Thyroid gland (tissue), 4 donors: Measurements from ENCODE around the gene RASGRF1. TPM values are rescaled to one million over a fixed set of nuclear protein-coding genes. Genes with fewer than 3 reads are reported as not detected.

Experiments
- DNase-seq, 2 donors: peaks; one replicate each; pipeline ENCODE4 v3.0.0-alpha.2; 2019
- H3K27ac ChIP-seq, 3 donors: fragments of 200-600 bp; sonication (generic); 1 replicate in 2 of 3; 2 replicates in 1 of 3; pipeline ENCODE4 v1.5.1; 2016 to 2019; ENCODE audit warnings: mild to moderate bottlenecking in 1 of 3, moderate library complexity in 1 of 3
- H3K27me3 ChIP-seq: fragments of 200-600 bp; sonication (generic); one replicate; pipeline ENCODE4 v1.5.1; 2019
- H3K36me3 ChIP-seq, 2 donors: fragments of 200-600 bp; sonication (generic); one replicate each; pipeline ENCODE4 v1.5.1; 2016 to 2019
- H3K4me1 ChIP-seq, 2 donors: fragments of 200-600 bp; sonication (generic); one replicate each; pipeline ENCODE4 v1.5.1; 2017 to 2019
- H3K4me3 ChIP-seq, 3 donors: fragments of 200-600 bp; sonication (generic); replicated peaks in 1 of 3; 1 replicate in 2 of 3; 2 replicates in 1 of 3; pipeline ENCODE4 v1.5.1; 2016; ENCODE audit warnings: mild to moderate bottlenecking in 1 of 3
- H3K9me3 ChIP-seq: fragments of 200-600 bp; sonication (generic); one replicate; pipeline ENCODE4 v1.5.1; 2017
- CTCF ChIP-seq, 6 experiments: fragments of 200-600 bp in 3 of 6; fragments of 450-650 bp in 3 of 6; sonication (generic) in 3 of 6; IDR thresholded peaks; one replicate each; pipeline ENCODE4 v1.5.1; 2016 to 2019; ENCODE audit warnings: antibody characterized with exemption in 6 of 6, mild to moderate bottlenecking in 2 of 6, inconsistent platforms in 1 of 6, moderate library complexity in 1 of 6
- POLR2A ChIP-seq, 2 donors: fragments of 450-650 bp; IDR thresholded peaks; one replicate each; pipeline ENCODE4 v1.6.1; 2017; ENCODE audit warnings: antibody characterized with exemption in 2 of 2, mild to moderate bottlenecking in 2 of 2, moderate library complexity in 1 of 2
- WGBS, 2 donors: methylation state at CpG; one replicate each; pipeline ENCODE4 v1.1.5; 2017; 5-methylcytosine and 5-hydroxymethylcytosine counted together
- intact Hi-C: fragments of 100-400 bp; cut with DNase I; formaldehyde crosslinking; loops from one replicate; pipeline ENCODE4 v1.15.1; 2023
- total RNA-seq, 4 donors: library from RNA; depleted of rRNA; stranded (reverse); fragments of >200 nt; gene quantifications; one replicate each; pipeline ENCODE4 v1.2.3, GENCODE V29; 2016

RASGRF1 gene
- total RNA-seq, 4 donors from 2014 or later = 0.40 TPM; not detected in 3

DNA sequence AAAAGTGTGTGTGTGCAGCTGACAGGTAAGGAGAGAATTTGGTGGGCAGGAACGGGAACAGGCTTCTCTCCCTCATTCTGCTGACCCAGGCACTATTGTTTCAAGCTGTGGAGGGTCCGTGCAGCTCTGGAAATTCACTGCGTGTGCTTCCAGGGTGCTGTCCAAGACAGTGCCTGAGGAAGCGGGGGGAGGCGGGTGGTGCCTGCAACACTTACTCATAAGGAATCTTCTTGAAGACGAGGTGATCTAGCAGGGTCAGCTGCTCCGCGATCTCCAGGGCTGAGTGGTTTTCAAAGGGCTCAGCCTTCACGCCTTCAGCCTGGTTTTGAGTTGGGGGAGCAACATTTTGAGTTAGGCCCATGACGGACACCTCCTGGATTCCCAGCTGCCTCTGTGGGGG, 99.1 kb downstream of the RASGRF1 start:
- no peaks in the 10 kb centered on the region for H3K9me3 ChIP-seq
- H3K4me1 ChIP-seq = peaks cover 0 to 9% of the 10 kb centered on the region in 2 donors
- no peak overlapping the region for H3K27ac ChIP-seq
- no peaks in the 10 kb centered on the region for H3K27me3 ChIP-seq
- intact Hi-C loops = no loop called here
- no peak for DNase-seq
- TF ChIP-seq CTCF (IDR thresholded peaks at IDR 0.05) (no peak), POLR2A (IDR thresholded peaks at IDR 0.05) (no peak)
- no peaks in the 10 kb centered on the region for H3K36me3 ChIP-seq
- WGBS, 2 donors = 74 to 75% methylated on average over 7 to 10 of the region's 10 CpGs
- no peak overlapping the region for H3K4me3 ChIP-seq

- WGBS, 2 donors = 65 to 84% methylated on average over 1 of the region's 1 CpG
- Histone ChIP-seq H3K27ac (no peak overlapping the region), H3K4me3 (no peak overlapping the region), H3K27me3 (no peaks in the 10 kb centered on the region), H3K36me3 (no peaks in the 10 kb centered on the region), H3K4me1 (peaks cover 0 to 9% of the 10 kb centered on the region in 2 donors), H3K9me3 (no peaks in the 10 kb centered on the region)
- TF ChIP-seq POLR2A (IDR thresholded peaks at IDR 0.05) = no peak
- no peak for TF ChIP-seq CTCF (IDR thresholded peaks at IDR 0.05)
- intact Hi-C loops = no loop called here
- DNase-seq = no peak
Measured at GRCh38 chr15:78990278-78990677, 100.3 kb downstream of the RASGRF1 start.

DNA sequence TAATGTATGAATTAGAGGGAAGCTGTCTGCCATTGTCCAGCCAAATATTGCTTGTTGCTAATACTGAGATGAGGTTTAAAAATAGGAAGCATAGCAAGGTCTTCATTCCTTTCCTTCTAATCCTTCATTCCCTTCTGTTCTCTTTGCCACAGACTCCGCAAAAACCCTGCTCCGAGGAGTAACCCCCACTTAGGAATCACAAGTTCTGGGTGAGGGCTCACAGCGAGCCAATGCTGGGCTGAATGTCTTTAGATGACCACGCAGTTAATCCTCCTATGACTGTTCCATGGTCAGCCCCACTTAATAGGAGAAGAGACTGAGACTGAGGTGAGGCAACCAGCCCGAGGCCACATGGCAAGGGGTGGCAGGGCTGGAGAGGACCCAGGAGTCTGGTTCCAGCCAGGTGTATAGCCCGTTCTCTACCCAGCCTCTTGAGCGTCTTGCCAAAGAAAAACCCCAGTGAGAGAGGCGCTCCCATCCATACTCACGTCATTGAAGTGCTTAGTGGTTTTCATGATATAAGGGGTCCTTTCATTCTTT, 100.8 kb downstream of the RASGRF1 start:
- no peak for DNase-seq
- Histone ChIP-seq H3K36me3 (no peaks in the 10 kb centered on the region), H3K4me1 (peaks cover 0 to 9% of the 10 kb centered on the region in 2 donors), H3K9me3 (no peaks in the 10 kb centered on the region), H3K27me3 (no peaks in the 10 kb centered on the region), H3K4me3 (no peak overlapping the region), H3K27ac (no peak overlapping the region)
- TF ChIP-seq CTCF (IDR thresholded peaks at IDR 0.05) = no peak
- no peak for TF ChIP-seq POLR2A (IDR thresholded peaks at IDR 0.05)
- intact Hi-C loops = no loop called here
- 72 to 84% methylated on average over 8 to 9 of the region's 9 CpGs for WGBS, 2 donors

DNA sequence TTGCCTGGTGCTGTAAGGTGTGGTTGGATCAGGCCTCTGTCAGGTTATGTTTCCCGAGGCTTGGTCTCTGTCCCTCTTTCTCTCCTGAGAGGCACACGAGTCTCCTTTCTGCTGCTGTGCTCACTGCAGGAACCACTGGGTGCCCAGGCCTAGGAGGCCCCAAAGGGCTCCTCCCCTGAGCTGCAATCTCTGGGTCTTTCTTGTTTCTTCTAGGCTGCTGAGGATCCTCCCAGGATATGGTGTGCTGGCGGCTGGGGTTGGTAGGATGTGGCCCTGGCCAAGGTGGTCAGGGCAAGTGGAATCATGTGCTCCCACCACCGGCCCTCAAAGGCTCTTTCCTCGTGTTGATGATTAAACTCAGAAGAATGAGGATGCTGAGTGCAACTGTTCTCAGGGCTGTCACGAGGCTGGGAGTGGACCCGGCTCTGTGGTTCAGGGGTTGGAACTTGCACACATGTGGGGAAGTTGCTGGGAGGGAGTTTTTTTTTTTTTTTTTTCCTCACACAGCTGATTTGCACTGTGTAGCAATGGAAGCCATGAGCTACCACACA, 102.1 kb downstream of the RASGRF1 start:
- 55 to 61% methylated on average over 7 of the region's 7 CpGs for WGBS, 2 donors
- TF ChIP-seq POLR2A (IDR thresholded peaks at IDR 0.05) (no peak), CTCF (IDR thresholded peaks at IDR 0.05) (no peak)
- Histone ChIP-seq H3K27me3 (no peaks in the 10 kb centered on the region), H3K36me3 (no peaks in the 10 kb centered on the region), H3K27ac (peak overlapping the region in 1 of 3 donors; percentile 52), H3K4me1 (peaks cover 0 to 9% of the 10 kb centered on the region in 2 donors), H3K9me3 (no peaks in the 10 kb centered on the region), H3K4me3 (no peak overlapping the region)
- DNase-seq = peak; percentile 29 to 32
- intact Hi-C loops = no loop called here

DNA sequence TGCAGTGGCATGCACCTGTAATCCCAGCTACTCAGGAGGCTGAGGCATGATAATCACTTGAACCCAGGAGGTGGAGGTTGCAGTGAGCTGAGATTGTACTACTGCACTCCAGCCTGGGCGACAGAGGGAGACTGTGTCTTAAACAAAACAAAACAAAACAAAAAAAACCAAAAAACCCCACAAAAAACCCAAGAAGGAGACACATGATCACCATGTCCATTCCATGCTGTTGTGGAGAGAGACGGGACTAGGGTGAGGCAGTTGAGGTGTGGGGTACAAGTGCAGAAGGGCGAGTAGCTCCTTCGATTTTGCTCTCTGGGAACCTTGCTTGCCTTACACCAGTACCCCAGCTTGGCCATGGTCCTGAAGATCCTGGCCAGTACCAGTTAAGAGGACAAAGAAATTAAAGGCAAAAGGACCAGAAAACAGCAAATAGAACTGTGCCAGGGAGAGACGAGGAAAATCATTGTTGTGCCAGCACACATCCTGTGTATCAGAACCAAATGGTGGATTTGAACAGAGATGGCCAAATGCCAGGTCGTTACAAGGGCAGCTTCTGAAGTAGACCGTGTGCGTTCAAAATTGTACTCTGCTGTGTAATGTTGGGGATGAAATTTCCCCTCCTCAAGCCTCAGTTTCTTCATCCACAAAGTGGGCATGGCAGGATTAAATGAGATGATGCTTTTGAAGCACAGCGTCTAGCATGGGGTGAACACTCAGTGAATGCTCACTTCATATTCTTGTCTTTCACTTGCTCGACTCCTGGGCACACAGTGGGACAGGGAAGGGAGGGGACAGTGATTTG, 102.8 kb downstream of the RASGRF1 start:
- intact Hi-C loops = no loop called here
- peak overlapping the region in 1 of 3 donors; percentile 52 for H3K27ac ChIP-seq
- no peak overlapping the region for H3K4me3 ChIP-seq
- H3K4me1 ChIP-seq = peaks cover 0 to 9% of the 10 kb centered on the region in 2 donors
- no peak for TF ChIP-seq CTCF (IDR thresholded peaks at IDR 0.05)
- no peak for TF ChIP-seq POLR2A (IDR thresholded peaks at IDR 0.05)
- H3K27me3 ChIP-seq = no peaks in the 10 kb centered on the region
- H3K9me3 ChIP-seq = no peaks in the 10 kb centered on the region
- 62 to 75% methylated on average over 10 of the region's 10 CpGs for WGBS, 2 donors
- no peaks in the 10 kb centered on the region for H3K36me3 ChIP-seq
- peak in 1 of 2 donors; percentile 24 for DNase-seq
